ENCODE results near the gene PRRT1. TPM values are rescaled to one million over a fixed set of nuclear protein-coding genes. Genes with fewer than 3 reads are reported as not detected.

The PRRT1 gene
- total RNA-seq (2022; extraction: Qiagen RNA extraction), result 0.35 to 1.1 TPM (median 0.68 TPM) in 5 replicates

DNA sequence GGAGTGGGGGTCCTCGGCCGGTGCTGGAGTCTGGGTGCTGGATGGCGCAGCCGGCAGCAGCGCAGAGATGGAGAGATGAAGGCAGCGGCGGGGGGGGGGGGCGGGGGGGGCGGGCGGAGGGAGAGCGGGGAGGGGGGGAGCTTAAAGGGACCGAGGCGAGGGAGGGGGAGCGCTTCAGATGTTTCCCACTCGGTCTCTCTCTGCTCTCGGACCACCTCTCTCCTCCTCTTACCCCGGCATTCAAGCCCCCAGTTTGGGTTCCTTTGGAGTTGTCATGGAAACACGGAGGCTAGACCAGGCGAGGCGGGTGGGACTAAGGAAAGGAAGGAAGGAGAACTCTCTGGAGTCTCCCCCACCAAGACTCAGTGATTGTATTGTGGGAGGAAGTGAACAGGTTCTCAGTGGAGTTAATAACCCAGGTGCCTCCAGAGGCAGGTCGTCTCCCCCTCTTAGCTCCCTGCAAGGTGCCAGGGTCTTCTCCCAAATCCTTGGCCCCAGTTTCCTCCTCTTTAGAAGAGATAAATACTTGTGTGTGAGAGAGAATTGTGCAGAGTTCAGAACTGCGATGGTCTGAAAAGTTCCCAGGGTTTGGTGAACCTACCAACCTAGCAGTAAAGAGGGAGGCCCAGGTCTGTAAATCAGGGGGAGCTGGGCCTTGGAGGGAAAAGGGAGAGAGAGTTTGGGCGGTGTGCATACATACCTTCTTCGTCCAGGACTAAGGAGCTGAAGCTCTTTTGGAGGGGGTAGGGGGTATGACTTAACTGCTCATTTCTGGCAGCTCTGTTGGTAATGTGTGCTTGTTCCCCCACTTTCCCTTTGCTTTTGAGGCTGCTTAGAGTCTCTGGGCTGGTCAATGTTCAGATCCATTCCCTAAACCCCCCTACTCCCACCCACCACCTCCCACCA is at the start of gene PRRT1:
Gene PRRT1, minus strand, starts transcription at position 77 of the 906 bp plus-strand sequence. CDS start 112 bp downstream, outside the sequence.

DNA sequence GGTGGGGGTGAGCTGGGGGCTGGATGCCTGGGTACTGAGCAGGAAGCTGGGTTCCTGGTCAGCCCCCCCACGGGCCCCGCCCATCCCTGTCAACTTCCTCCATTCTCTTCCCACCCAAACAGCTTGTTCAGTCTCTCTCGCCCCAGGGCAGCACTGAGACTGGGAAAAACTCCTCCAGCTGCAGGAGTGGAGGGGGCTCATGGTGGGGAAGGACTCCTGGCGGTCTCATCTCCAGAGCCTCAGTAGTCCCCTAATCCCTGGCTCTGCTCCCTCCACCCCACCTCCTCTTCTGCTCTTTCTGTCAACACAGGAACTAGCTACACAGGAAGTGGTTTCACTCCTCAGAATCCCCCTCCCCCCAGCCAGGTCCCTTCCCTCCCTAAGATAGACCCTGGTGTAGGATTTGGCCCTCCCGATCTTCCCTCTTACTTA is 40.9 kb upstream of the PRRT1 start, which contains the start of gene GPSM3:
Gene GPSM3, minus strand, starts transcription at position 36 of the 432 bp plus-strand sequence. CDS start 130 bp downstream, outside the sequence.

DNA sequence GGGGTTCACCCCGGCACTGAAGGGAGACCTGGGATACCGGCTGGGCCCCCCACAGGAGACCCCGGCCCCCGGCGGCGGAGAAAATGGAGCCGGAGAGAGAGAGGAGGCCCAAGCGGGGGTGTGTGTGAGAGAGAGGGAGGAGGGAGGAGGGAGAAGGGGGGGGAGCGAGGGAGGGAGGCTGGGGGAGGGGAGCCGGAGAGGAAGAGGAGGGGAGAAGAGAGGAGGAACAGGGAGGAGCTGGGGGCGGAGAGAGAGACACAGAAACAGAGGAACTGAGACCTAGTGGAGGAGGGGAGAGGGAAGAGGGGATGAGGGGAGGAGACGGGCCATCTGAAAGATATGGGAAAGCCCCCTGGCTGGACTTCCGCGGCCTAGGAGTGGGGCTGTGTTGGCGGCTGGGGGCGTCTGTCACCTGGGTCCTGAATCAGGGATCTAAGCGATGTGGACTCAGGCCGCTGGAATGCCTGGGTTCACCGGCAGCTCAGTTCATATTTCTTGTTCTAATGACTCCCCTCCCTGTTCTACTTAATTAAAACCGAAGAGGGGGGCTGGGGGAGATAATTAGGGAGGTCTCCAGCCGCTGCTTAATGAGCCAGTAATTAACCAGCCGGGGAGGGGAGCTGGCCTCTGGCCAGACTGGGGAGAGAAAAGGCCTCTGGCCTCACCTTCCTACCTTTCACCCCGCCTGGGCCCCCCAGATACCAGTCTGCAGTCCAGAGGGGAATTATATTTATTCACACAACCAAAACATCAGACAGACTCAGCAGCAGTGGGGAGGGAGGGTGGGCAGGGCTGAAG is 38.5 kb upstream of the PRRT1 start, which contains the start of gene PBX2:
Gene PBX2, minus strand, starts transcription at position 149 of the 798 bp plus-strand sequence. CDS start 287 bp downstream, outside the sequence.

DNA sequence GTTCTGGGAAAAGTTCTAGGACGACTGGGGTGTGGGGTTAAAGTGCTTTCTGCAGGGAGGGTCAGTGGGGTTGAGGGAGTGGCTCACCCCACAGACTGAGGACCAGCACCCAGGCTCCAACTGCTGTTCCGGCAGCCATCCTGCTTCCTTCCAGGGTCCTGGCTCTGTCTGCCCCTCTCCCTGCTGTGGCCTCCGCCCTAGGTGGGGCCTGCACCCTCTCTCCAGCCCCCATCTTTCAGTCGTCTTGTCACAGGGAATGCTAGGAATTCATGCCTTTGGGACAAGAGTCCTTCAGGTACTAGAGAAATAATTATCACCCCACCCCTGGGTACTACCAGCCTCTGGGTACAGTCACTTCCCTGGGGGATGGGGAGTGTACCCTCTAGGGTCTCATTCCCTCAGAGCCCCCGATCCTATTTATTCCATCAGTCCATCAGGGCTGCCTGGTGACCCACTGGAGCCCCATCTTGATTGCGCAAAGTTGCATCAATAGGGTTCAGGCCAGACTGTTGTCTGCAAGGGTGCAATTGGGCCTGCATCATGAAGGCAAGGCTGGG is 32.4 kb upstream of the PRRT1 start, which contains the start of gene AGER:
Gene AGER, minus strand, starts transcription at position 170 of the 557 bp plus-strand sequence. Its CDS starts 31 bp downstream, at position 139.

DNA sequence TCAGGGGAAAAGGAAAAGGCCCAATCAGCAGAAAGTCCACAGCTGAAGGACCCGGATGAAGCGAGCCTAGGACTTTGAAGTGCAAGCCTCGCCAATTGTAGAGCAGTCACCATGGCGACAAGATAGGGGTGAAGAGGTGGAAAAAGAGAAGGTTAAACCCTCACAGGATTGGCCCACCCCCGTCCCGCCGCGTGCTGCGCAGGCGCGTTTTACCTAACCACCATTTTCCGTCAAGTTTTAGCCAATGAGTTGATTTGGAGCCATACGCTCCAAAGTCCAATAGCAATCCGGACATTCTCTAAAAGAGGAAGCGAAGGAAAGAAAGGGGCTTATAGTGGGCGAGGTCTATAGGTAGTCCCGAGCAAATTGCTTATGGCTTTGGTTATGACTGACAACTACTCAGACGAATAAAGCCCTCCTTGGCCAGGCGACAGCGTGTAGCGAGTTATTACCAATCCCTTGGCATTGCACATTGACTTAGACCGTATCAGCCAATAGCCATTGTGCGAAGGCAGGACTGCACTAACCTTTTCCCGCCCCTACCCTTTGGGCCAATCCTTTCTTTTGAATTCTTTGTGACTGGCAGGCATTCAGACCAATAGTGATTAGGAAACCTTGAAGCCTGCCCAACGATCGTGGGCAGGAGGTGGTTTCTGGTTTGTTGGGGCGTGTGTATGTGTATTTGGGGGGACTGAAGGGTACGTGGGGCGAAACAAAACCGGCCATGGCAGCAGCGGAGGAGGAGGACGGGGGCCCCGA is 26.2 kb upstream of the PRRT1 start, which contains the start of gene RNF5:
Gene RNF5, plus strand, starts transcription at position 618 of the 759 bp plus-strand sequence. Its CDS starts 107 bp downstream, at position 725.

DNA sequence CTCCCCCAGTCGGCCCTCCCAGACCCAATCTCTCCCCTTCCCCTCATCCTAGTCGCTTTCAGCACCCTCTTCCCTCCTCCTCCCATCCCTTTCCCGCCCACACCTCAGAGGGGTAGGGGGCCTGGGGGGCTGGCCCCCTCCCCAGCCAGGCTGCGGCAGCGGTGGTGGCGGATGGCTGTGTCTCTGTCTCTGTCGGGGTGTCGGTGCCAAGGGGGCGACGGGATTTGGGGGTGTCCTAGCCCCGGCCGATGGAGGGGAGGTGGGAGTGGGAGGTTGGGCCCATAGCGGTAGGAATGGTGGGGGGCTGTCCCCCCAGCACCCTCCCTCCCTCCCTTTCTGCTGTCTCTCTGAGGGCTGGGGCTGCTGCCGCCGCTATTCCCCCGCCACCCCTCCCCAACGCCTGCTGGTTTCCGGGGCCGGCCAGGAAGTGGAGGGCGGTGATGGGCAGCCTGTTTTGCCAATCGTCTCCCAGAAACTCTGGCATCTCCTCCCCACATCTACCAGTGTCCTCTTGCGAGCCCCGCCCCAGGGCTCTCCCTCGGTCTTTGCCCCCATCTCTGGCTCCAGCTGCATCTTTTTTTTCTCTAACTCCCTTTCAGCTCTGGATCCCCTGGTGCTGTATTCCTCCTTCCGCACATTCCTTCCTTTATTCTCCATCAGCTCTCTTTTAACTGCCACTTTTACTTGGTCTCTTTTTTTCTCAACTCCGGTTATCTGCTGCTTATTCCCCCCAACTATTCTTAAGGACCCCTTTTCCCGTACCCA is 24.2 kb upstream of the PRRT1 start, which contains the start of gene AGPAT1:
Gene AGPAT1, minus strand, starts transcription at position 374 of the 765 bp plus-strand sequence. CDS start 4,588 bp downstream, outside the sequence.

DNA sequence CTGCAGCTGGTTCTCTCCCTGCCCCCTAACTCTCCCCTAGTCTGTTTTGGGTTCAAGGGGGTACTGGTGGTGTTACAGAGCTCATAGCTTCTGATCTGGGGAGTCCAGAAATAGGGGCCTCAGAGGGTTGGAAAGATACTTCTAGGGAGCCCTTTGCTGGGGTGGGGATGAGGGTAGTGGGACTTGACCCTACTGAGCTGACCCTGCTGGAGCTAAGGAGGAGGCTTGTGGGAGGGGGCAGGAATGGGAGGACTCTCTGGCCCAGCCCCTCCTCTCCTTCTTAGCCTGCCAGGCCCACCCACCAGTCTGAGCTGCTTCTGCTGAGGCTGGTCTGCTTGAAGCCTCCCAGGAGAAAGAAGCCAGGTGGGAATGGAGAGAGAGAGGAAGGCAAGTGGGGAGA is 12.6 kb upstream of the PRRT1 start, which contains the start of gene EGFL8:
Gene EGFL8, plus strand, starts transcription at position 301 of the 400 bp plus-strand sequence. CDS start 1,571 bp downstream, outside the sequence.

DNA sequence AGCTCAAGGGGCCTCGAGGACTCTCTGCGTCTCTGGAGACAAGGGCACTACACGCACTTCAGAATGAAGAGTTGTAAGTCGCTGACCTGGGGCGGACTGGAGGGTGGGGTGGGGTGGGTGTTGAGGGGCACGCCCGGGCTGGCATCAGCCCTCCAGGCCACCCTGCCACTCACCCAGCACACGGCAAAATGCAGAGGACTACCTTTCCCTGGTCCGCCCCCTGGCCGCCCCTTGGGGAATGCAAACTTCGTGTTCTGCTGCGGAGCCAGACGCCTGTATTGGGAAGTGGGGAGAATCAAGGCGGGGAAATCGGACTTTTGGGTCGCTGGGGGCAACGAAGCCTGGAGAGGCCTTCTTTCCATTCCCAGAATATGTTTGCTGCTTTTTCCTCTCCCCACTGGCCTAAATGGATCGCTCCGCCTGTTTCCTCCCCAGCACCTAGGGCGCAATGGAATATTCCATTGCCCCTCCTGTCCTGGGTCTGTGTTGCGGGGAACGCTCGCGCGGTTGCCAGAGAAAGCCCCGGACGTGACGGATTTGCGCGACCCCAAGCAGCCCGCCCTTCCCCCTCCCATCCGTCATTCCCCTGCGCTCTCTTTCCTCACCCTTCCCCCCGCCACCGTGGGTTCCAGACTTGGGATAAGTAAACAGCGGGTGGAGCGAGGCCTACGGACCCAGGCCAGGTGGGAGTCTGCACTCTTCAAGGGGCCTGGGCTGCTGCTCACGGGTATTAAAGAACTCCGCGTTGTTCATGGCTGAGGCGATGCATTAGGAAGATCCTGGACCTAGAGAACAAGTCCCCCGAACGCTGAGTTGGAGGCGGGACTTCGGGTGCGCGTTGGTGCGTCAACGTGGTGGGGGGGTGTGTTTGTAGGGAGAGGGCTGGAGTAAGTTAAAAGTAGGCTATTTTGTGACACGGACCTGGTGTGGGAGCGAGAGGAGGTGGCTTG is 2.1 kb upstream of the PRRT1 start, which contains the start of gene PPT2:
Gene PPT2, plus strand, starts transcription at position 578 of the 950 bp plus-strand sequence. CDS start 454 bp downstream, outside the sequence.

DNA sequence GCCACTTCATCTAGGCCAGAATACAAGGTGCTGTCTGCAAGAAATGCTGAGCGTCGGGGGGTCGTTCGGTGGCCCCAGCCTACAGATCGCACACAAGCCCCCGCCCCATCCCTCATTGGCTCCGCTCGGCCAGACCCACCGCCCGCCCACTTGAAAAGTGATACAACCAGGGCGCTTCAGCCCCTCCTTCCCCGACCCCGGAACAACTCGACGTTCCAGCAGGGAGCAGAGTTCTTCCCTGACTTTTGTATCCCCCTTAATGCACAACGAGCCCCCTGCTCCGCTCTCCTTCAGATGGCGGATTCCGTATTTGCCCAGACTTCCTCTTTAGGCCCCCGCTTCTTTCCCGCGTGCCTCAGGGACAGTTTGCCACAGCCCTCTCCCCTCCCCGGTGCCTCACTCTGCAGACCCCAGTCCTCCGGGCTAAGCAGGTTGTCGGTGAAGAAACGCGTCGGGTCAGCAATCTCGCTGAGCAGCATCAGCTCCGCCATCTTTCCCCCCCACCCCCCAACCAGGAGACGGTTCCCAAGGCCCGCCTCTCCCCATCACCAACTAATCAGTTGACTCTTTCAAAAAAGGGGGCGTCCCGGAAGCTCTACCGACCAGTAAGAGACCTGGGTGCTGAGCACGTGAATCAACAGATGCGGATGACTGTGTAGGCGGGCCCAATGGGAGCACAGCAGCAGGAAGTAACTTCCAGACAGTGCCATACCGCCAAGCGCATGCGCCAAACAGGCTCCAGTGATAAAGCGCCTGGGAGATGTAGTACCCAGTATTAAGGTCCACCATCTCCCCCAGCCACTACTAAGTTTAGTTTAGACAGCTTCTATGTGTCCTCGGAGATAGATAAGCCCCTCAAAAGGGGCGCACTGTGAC is 23.8 kb downstream of the PRRT1 start, which contains the start of gene ATF6B:
Gene ATF6B, minus strand, starts transcription at position 530 of the 876 bp plus-strand sequence. Its CDS starts 39 bp downstream, at position 491.

DNA sequence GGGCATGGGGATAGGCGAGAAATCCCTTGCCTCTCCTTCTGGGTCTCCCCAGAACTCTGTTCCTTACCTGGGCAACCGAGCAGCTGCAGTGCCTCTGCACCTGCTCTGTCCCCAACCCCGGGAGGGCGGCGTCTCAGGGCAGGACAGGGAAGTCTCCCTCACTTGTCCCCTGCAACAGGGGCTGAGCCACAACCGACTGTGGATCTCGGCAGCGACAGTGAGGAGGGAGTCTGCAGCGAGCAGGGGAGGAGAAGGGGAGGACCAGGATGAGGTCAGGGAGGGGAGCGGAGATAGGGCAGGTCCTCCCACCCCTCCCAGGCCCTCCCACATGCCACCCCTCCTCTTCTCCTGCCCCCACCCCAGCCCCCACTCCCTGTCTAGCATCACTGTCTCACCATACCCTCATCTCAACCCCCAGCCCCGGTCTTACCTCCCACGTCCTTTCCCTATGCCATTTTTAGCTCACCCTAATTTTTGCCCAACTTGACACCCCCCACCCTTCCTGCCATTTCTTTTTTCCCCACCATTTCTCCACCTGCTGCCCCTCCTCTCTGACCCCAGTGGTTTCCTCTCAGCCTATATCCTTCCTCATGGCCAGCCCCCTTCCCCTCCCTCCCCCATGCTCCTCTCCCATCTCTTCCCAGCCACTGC is 42.5 kb downstream of the PRRT1 start, which contains the start of gene TNXB:
Gene TNXB, minus strand, starts transcription at position 225 of the 651 bp plus-strand sequence. CDS start 11,140 bp downstream, outside the sequence.

Other genes starting within 250 kb of the PRRT1 start
- 2.9 to 4.4 TPM (median 3.9 TPM) in 5 replicates for gene ZBTB12, start 249.9 kb downstream of the PRRT1 start, total RNA-seq (2022; extraction: Qiagen RNA extraction)
- gene C2, start 224.2 kb downstream of the PRRT1 start, total RNA-seq (2022; extraction: Qiagen RNA extraction), result 0.27 to 0.40 TPM (median 0.30 TPM) in 5 replicates
- gene CFB, start 205.8 kb downstream of the PRRT1 start, total RNA-seq (2022; extraction: Qiagen RNA extraction), result 1.4 to 2.1 TPM (median 1.6 TPM) in 5 replicates
- 81.5 to 99.5 TPM (median 85.1 TPM) in 5 replicates for gene NELFE, start 193.0 kb downstream of the PRRT1 start, total RNA-seq (2022; extraction: Qiagen RNA extraction)
- gene SKIC2, start 192.8 kb downstream of the PRRT1 start, total RNA-seq (2022; extraction: Qiagen RNA extraction), result 17.5 to 26.7 TPM (median 23.7 TPM) in 5 replicates
- gene DXO, start 179.8 kb downstream of the PRRT1 start, total RNA-seq (2022; extraction: Qiagen RNA extraction), result 10.3 to 12.9 TPM (median 12.5 TPM) in 5 replicates
- 0.63 to 1.2 TPM (median 0.89 TPM) in 5 replicates for gene C4A, start 169.9 kb downstream of the PRRT1 start, total RNA-seq (2022; extraction: Qiagen RNA extraction)
- gene C4B, start 137.1 kb downstream of the PRRT1 start, total RNA-seq (2022; extraction: Qiagen RNA extraction), result 0.47 to 0.90 TPM (median 0.64 TPM) in 5 replicates
- 0.09 TPM in 1 of 5 replicates, not detected in the others for gene CYP21A2, start 113.5 kb downstream of the PRRT1 start, total RNA-seq (2022; extraction: Qiagen RNA extraction)
- 0.33 to 0.85 TPM (median 0.53 TPM) in 5 replicates for gene TNXB, start 42.6 kb downstream of the PRRT1 start, total RNA-seq (2022; extraction: Qiagen RNA extraction)
- 23.7 to 36.6 TPM (median 35.8 TPM) in 5 replicates for gene ATF6B, start 23.7 kb downstream of the PRRT1 start, total RNA-seq (2022; extraction: Qiagen RNA extraction)
- 6.5 to 7.7 TPM (median 6.9 TPM) in 5 replicates for gene FKBPL, start 21.7 kb downstream of the PRRT1 start, total RNA-seq (2022; extraction: Qiagen RNA extraction)
- 7.1 to 9.4 TPM (median 9.0 TPM) in 5 replicates for gene PPT2, start 2.2 kb upstream of the PRRT1 start, total RNA-seq (2022; extraction: Qiagen RNA extraction)
- gene EGFL8, start 12.7 kb upstream of the PRRT1 start, total RNA-seq (2022; extraction: Qiagen RNA extraction), result 0.70 to 2.2 TPM (median 1.5 TPM) in 5 replicates
- 32.1 to 44.9 TPM (median 44.4 TPM) in 5 replicates for gene AGPAT1, start 24.1 kb upstream of the PRRT1 start, total RNA-seq (2022; extraction: Qiagen RNA extraction)
- 32.0 to 43.1 TPM (median 40.9 TPM) in 5 replicates for gene RNF5, start 26.5 kb upstream of the PRRT1 start, total RNA-seq (2022; extraction: Qiagen RNA extraction)
- gene AGER, start 32.3 kb upstream of the PRRT1 start, total RNA-seq (2022; extraction: Qiagen RNA extraction), result 0.47 to 1.8 TPM (median 1.4 TPM) in 5 replicates
- gene PBX2, start 38.3 kb upstream of the PRRT1 start, total RNA-seq (2022; extraction: Qiagen RNA extraction), result 13.5 to 18.9 TPM (median 17.2 TPM) in 5 replicates
- 0.26 to 0.48 TPM (median 0.36 TPM) in 5 replicates for gene GPSM3, start 40.7 kb upstream of the PRRT1 start, total RNA-seq (2022; extraction: Qiagen RNA extraction)
- 0.59 to 0.98 TPM (median 0.75 TPM) in 5 replicates for gene NOTCH4, start 72.1 kb upstream of the PRRT1 start, total RNA-seq (2022; extraction: Qiagen RNA extraction)
- gene TSBP1, start 220.0 kb upstream of the PRRT1 start, total RNA-seq (2022; extraction: Qiagen RNA extraction), result not detected in 5 replicates

All from A549 treated with dexamethasone at 1 μM for 4 hours (cell line).